Type B pancreatic cell (in vitro differentiated cells): ENCODE data around the gene ZNF441. TPM values are rescaled to one million over a fixed set of nuclear protein-coding genes. Genes with fewer than 3 reads are reported as not detected.

Source experiments
- DNase-seq: peaks from one replicate; pipeline ENCODE4 v3.0.0; 2021; ENCODE audit warnings: mixed read lengths; ENCODE audit not compliant: unreplicated experiment; ENCODE audit errors: extremely low spot score
- H3K27ac Mint-ChIP-seq: 2 replicates; pipeline ENCODE4 v1.8.0; 2021; ENCODE audit warnings: mild to moderate bottlenecking, mixed read lengths
- H3K27me3 Mint-ChIP-seq: 2 replicates; pipeline ENCODE4 v1.8.0; 2021; ENCODE audit warnings: mixed read lengths
- H3K36me3 Mint-ChIP-seq: 2 replicates; pipeline ENCODE4 v1.8.0; 2021; ENCODE audit warnings: mixed read lengths
- H3K4me1 Mint-ChIP-seq: one replicate; pipeline ENCODE4 v1.8.0; 2021; ENCODE audit warnings: mixed read lengths; ENCODE audit not compliant: unreplicated experiment
- H3K4me3 Mint-ChIP-seq: 2 replicates; pipeline ENCODE4 v1.8.0; 2021; ENCODE audit warnings: mild to moderate bottlenecking, mixed read lengths
- H3K9me3 Mint-ChIP-seq: 2 replicates; pipeline ENCODE4 v1.8.0; 2021; ENCODE audit warnings: mixed read lengths
- total RNA-seq: library from RNA; stranded (reverse); gene quantifications from 2 replicates; pipeline ENCODE4 v1.2.1, GENCODE V29; 2021; ENCODE audit warnings: low replicate concordance
- TF ChIP-seq, protein P1 (sequence below): fragments of 200-600 bp; sonication (generic); conservative IDR thresholded peaks from 2 replicates; pipeline ENCODE4 v1.5.0; 2021; ENCODE audit warnings: antibody characterized with exemption, mild to moderate bottlenecking

Gene ZNF441
- total RNA-seq, 1 donor from 2014 or later, result 6.3 TPM

DNA sequence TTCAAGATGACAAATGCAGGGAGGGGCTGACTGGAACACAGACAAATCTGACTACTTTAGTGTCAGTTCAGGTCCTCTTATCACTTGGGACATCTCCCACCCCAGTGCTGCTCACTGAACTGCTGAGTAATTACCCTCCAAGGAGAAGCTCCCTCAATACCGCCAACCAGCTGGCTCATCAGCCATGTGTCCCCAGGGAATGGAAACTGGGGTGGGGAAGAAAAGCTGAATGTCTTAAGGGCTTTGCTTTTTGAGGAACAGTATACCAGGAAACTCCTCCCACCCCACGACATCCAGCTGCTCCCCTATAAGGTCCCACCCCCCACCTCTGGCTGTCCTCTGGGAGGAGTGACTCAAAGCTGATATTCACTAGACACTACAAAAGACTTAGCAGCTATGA is 30.1 kb upstream of the ZNF441 start:
- no peaks in the 10 kb centered on the region for H3K27me3 Mint-ChIP-seq

DNA sequence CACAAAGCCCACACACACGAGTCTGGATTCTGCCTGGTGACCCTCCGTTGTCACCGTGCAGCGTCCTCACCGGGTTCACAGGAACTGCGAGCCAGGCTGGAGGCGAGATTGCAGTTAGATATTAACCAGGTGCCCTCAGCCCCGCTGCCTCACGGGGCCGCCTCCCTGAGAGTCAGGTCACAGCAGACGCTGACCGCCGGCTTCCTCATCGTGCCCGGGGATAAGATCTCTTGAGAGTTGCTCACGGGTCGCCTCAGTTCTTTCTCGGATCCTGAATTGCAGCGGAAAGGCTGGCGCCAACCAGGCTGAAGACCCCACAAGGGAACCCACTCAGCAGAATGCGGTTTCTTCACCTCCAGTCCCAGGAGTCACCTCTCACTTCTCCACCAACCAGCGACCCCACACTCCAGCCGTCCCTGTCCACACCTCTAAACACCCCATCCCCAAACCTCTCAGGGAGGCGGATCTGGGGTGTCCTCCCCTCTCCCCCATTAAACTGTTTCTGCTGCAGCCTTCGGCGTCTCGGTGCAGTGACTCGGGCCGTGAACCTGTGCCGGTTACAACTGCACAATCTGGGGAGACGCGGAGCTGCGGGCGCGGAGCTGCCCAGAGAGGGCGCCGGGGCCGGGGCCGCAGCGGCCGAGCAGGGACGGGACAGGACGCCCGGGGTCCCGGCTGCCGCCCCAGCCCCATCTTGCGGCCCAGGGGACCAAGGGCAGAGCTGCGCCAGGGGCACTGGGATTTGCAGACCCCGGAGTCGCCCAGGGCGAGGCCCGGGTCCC is 28.6 kb upstream of the ZNF441 start:
- Mint-ChIP-seq H3K4me1 (peaks cover 18% of the 10 kb centered on the region), H3K27me3 (no peaks in the 10 kb centered on the region), H3K36me3 (peaks cover 12% of the 10 kb centered on the region), H3K9me3 (no peaks in the 10 kb centered on the region), H3K4me3 (peak overlapping the region; percentile 100), H3K27ac (peak overlapping the region; percentile 100)
- DNase-seq, result peak; percentile 68
- TF ChIP-seq, protein P1, sequence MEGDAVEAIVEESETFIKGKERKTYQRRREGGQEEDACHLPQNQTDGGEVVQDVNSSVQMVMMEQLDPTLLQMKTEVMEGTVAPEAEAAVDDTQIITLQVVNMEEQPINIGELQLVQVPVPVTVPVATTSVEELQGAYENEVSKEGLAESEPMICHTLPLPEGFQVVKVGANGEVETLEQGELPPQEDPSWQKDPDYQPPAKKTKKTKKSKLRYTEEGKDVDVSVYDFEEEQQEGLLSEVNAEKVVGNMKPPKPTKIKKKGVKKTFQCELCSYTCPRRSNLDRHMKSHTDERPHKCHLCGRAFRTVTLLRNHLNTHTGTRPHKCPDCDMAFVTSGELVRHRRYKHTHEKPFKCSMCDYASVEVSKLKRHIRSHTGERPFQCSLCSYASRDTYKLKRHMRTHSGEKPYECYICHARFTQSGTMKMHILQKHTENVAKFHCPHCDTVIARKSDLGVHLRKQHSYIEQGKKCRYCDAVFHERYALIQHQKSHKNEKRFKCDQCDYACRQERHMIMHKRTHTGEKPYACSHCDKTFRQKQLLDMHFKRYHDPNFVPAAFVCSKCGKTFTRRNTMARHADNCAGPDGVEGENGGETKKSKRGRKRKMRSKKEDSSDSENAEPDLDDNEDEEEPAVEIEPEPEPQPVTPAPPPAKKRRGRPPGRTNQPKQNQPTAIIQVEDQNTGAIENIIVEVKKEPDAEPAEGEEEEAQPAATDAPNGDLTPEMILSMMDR, result no peak

More for the DNA sequence above, 30.1 kb upstream of the ZNF441 start:
- TF ChIP-seq, protein P1, result no peak
- peaks cover 16% of the 10 kb centered on the region for H3K36me3 Mint-ChIP-seq
- peaks cover 18% of the 10 kb centered on the region for H3K4me1 Mint-ChIP-seq
- H3K9me3 Mint-ChIP-seq, result no peaks in the 10 kb centered on the region
- no peak for DNase-seq
- peak overlapping the region; percentile 97 for H3K4me3 Mint-ChIP-seq
- H3K27ac Mint-ChIP-seq, result peak overlapping the region; percentile 84

DNA sequence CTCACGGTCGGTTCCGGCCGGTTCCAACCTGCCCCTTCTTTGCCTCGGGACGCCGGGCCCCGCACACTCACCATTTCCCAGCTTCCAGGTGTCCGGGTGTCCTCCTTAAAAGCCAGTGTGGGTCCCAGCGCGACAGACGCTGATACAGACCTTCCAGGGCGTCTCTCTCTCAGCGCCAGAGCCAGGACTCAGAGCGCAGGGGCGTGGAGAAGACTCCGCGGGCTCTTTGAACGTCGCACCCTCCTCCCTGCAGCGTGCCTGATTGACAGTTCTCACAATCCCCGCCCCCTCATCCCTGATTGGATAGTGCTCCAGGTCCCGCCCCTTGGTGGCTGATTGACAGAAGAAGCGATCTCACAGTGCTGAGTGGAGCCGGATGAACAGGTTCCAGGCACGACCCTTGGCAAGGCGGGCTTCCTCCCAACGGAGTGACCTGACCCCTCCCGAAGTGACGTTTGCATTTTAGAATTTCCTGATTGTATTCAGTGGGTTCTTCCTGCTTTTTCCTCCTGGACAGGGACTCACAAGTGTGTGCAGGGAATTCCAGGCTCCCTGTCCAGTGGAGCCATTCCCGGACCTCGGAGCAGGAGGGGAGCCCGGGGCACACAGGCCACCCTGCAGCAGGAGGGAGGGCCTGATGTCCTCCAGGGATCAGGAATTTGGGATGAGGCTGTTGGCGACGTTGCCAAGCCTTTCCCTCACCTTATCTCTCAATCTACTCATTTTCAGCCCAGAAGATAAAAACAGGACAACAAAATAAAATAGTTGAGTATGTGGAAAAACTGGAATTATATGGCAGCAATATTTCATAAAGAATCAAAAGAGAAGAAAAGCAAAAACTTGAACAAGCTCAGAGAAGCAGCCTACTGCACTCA is 27.8 kb upstream of the ZNF441 start, which contains the start of gene ZNF823:
ZNF823 (minus strand) TSS at position 201 of the 875 bp plus-strand sequence; CDS start at position 74, 127 bp downstream.
- Mint-ChIP-seq H3K4me1 (peaks cover 18% of the 10 kb centered on the region), H3K36me3 (peaks cover 12% of the 10 kb centered on the region), H3K9me3 (no peaks in the 10 kb centered on the region), H3K27me3 (no peaks in the 10 kb centered on the region), H3K27ac (peak within 1 kb of the TSS; percentile 100), H3K4me3 (peak within 1 kb of the TSS; percentile 100)
- TF ChIP-seq, protein P1, result no peak
- peak; percentile 97 for DNase-seq

DNA sequence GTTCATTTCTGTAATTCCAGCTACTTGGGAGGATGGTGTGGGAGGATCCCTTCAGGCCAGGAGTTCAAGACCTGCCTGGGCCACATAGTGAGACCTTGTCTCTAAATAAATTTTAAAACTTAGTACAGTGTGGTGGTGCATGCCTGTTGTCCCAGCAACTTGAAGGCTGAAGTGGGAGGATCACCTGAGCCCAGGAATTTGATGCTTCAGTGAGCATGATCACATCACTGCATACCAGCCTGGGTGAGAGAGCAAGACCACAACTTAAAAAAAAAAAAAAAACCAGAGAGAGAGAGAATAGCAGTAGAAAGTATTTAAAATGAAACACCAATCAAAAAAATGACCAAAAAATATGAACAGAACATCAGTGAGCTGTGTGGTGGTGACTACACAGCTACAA is 20.9 kb upstream of the ZNF441 start:
- TF ChIP-seq, protein P1, result no peak
- Mint-ChIP-seq H3K4me3 (no peak overlapping the region), H3K27ac (no peak overlapping the region), H3K9me3 (peaks cover 9% of the 10 kb centered on the region), H3K27me3 (no peaks in the 10 kb centered on the region), H3K36me3 (no peaks in the 10 kb centered on the region), H3K4me1 (no peaks in the 10 kb centered on the region)
- no peak for DNase-seq

DNA sequence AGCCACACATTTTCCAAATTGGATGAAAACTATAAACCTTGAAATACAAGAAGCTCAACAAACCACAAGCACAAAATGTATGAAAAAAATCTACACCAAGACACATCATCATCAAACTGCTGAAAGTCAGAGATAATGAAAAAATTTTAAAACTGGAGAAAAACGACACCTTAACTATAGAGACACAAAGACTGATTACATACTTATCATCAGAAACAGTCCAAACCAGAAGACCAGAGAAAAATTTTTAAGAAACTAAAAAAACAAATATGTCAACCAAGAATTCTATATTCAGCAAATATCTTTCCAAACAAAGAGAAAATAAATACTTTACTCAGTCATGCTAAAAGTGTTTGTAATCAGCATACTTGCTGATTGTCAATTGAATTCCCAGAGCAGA is 19.5 kb upstream of the ZNF441 start:
- Mint-ChIP-seq H3K9me3 (peaks cover 9% of the 10 kb centered on the region), H3K4me3 (no peak overlapping the region)

More for the DNA sequence above, 19.5 kb upstream of the ZNF441 start:
- H3K27ac Mint-ChIP-seq, result no peak overlapping the region
- TF ChIP-seq, protein P1, result no peak
- no peak for DNase-seq
- H3K36me3 Mint-ChIP-seq, result no peaks in the 10 kb centered on the region
- no peaks in the 10 kb centered on the region for H3K27me3 Mint-ChIP-seq
- no peaks in the 10 kb centered on the region for H3K4me1 Mint-ChIP-seq
